HG03103 (cell line): Measurements from ENCODE around the gene ADAMTS8.

Experiments
- ATAC-seq: cut with Tn5 transposase; IDR thresholded peaks from one replicate; pipeline ENCODE4 v1.9.1; 2021; ENCODE audit warnings: low read depth; ENCODE audit not compliant: unreplicated experiment

Gene ADAMTS8

DNA sequence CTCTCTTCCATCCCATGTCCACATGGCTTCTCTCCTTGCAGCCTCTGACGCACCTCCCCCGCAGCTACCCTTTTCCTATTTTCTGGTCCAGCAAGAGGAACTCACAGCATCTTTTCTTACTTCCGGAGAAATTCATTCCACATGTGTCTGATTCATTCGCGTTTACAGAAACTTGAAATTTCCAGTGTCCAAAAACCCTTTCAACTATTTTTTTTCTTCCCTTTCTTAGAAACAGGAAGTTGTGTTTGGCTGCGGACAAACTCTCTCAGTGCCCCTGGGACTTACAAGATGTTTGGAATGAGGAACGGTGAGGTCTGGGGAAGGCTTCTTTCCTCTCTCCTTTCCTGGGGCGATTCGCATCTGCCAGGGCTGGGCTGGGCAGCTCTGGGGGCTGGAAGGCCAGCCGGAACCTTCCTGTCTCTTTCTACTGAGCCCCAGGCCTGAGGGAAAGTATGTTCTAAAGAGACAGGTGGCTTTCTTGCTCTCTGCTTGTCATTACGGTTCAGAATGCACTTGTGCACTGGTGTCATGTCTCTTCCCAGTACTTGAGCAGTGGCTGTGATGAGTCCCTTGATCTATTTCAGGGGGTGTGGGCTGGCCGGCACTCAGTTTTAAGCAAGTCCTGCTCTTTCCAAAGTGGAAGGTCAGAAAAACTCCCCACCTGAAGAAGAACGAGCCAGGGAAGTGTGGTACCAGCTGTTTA is 27.5 kb downstream of the ADAMTS8 start:
- ATAC-seq: no peak

DNA sequence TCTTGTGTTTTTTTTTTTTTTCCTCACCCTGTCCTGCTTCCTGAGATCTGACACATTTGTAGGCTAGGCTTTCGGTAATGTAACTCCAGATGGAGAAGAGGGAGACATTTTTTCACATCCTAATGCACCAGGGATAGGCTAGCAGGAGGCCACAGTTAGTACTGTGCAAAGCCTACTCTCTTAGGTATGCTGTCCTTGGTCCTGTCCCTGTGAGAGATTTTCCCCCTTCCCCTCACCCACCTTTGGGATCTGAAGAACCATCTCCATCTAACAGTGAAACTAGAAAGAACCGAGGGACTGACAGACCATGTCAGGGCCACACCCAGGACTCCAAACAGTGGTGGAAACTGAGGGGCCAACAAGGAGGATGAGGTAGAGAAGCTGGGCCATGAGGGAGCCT is 29.2 kb downstream of the ADAMTS8 start:
- ATAC-seq: no peak

DNA sequence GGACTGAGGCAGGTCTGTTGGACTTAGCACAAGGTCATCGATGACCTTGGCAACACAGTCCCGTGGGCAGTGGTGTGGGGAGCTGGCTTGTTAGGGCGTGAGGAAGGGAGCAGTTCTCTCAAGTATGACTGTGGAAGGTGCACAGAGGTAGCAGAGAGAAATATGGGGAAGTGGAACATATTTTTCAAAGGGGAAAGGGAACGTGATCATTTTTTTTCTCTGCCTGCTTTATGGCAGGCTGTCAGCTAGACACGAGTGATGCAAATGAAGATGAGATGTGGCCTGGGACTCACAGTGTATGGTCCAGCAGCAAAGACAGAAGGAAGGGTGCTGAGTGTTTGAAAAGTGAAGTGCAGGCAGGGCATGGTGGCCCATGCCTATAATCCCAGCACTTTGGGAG is 30.6 kb downstream of the ADAMTS8 start:
- ATAC-seq: no peak

- ATAC-seq: no peak
Observed at GRCh38 chr11:130396965-130397364, 31.4 kb downstream of the ADAMTS8 start.

DNA sequence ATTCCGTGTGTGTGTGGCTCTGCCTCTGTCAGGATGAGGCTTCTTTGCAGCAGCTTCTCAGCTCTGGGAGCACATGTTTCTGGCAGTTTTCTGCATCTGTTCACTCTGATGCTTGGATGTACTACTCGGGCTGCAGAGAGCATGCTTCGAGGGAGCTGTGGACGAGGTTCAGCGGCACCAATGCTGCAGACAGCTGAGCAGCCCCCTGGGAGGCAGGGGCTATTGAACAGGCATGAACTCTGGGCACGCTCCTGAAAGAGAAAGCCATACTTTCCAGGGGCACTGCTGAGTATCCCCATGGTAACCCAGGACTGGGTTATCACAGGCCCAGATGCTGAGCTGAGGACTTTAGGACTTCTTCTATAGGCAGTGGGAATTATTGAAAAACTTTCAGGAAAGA is 33.8 kb downstream of the ADAMTS8 start:
- no peak for ATAC-seq

GRCh38 chr11:130391711-130392110 is 36.7 kb downstream of the ADAMTS8 start:
- ATAC-seq: no peak

DNA sequence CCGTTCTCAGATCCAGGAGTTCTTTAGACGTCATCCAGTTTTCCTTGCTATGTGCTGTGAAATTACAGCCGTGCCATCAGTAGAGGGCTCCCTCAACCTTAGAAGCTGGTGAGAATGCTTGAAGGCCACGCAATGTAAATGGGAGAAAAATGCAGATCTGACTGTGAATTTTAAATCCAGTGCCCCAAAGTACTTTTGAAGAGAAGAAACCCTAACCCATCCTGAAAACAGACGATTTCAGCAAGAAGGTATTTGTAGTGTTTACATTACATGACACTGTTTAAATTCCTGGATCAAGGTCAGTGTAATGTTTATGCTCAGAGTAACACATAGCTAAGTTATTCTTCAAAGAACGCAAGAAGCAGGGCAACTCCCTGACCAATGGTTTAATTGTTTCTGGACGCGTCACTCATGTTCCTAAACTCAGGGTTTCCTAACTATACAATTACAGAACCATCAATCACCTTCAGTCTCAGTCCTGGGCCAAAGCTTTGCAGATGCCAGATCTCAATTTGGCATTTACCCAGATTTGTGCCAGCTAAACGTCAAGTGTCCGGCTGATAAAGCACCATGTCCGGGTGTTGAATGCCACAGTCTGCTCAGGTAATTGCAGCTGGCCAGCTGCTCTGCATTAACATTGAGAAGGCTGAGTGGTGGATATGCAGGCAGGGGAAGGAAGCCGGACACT is 38.2 kb downstream of the ADAMTS8 start:
- no peak for ATAC-seq

DNA sequence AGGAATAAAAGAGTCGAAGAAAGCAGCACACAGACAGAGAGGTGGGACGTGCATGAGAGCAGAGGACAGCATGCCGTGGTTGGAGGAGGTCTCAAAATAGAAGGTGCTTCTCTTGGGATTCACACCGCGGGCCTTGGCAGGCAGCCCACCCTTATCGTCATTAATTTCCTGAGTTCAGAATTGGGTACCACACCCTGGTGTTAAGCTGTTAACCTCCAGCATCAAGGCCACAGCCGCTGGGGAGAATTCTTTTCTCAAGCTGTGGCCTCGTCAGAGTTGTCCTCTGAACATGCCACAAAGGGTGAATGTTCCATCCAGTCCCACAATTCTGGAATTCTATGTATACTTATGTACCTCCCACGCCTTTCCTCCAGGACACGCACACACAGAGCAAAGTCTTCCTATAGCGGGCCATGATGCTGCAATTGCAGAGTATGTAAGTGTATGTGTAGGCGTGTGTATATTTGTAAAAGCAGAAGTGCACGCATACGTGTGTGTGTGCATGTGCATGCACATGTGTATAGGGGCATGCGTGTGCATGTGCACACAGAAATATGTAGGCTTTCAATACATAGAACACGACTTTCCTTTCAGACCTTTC is 39.0 kb downstream of the ADAMTS8 start:
- no peak for ATAC-seq

DNA sequence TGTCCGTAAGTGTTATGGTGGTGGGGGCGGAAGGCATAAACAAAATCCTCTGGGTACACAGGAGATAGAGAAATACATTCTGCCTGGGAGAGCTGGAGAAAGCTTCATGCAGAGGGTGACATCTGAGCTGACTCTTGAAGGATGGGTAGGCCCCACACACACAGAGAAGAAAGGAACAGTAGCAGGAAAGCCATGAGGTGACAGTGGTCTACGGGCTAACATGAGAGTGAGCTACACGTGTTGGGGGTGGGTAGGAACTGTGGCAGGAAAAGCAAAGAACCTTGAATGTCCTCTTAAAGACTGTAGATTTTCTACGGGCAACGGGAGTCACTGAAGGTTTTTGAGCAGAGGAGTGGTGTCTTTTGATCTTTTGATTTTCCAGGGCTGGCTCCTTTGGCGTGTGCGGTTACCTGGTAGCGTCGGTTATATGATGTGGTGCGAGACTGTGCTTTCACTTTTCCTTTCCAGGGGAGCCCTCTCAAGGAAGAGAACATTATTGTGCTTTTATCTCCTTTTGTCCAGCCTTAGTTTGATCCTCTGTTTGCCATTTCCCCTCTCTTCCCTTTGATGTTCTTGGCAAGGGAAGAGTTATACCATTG is 39.7 kb downstream of the ADAMTS8 start:
- ATAC-seq: no peak

GRCh38 chr11:130386056-130386455 is 42.4 kb downstream of the ADAMTS8 start:
- ATAC-seq: no peak

DNA sequence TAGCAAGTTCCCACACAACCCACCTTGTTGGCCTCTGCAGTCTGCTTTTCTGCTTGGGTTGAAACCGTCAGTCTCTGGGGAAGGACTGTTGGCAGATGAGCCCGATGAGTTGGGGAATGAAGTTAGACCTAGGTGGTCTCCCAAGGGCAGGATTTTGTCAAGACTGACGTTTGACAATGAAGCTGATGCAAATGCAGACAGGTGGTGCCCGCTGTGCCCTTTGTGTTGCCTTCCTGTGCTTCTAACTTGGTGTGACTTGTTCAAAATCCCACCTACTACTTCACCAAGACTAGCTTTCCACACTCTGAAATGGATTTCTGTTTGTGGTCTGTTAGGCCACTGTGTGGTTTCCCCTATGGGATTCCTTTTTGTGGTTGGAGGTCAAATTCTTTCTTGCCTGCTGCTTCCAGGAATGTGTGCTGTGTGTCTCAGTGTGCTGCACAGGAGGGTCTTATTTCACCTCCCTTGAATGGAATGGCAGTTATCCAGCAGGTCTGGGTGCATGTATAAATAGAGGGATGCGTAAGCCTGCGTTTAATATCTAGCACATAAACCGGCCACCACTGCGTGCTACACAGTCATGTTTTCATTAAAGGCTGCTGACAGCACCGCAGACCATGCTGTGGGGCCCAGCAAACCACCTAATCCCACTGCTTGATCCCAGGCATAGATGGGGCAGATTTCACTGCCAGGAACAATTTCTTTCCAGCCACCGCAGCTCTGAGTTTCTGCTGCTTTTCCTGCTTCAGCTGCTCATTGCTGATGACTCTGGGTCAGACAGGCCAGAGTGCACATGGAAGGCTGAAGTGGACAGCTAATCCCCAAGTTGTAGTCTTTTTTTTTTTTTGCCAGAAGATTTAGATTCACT is 44.8 kb downstream of the ADAMTS8 start:
- no peak for ATAC-seq

DNA sequence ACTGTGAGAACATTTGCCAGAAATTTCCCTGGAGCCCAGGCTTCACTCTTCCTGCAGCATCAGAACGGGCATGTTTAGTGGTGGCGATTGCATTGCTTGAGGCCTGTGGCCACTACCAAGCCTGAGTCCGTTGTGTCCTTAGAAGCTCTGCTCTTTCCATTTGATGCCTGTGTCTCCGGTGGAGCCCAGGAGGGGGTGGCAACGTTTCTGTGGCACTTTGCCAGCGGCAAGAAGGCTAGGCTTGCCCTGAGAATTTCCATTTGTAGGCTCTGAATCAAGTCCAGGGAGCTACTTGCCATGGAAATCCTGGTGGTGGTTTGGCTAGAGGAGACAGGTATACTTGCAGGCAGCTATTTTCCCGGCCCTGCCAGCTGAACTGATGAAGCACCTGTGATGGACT is 47.1 kb downstream of the ADAMTS8 start:
- no peak for ATAC-seq

GRCh38 chr11:130380778-130381177 is 47.6 kb downstream of the ADAMTS8 start:
- ATAC-seq: no peak

DNA sequence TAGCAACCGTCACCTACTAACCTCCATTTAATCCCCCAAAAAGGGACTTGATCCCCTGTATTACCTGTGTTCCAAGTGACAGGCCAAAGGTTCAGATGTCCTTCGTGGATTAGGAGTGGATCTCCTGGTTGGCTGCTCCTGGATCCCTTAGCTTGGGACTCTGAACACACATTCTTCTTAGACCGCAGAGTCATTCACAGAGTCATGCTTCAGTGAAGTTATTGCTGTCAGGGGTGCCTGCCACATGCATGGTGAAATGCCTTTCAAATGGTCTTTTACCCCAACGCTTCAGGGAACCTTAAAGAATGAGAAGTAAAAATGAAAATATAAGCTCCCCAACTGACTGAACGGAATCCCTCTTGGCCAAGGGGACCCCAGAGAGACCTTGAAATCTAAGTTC is 49.1 kb downstream of the ADAMTS8 start:
- ATAC-seq: no peak

- no peak for ATAC-seq
Observed at GRCh38 chr11:130370845-130371590, 57.4 kb downstream of the ADAMTS8 start.

DNA sequence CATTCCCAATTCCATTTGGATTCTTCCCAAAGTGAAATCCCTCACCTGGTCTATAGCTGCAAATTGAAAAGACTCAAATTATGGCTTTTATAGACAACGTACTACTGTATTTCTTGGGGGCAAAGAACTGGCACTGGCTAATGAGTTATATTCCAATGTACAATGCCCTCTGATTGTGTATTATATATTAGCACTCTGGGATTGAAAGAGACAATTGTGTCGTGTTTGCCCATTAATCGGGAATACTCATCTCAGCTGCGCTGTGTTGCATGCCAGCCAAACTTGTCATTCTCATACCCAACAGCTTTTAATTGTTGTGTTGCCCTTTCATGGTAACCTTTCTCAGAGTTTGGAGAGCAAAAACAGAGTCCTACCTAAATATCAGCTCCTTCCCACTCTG is 58.7 kb downstream of the ADAMTS8 start:
- ATAC-seq: no peak

GRCh38 chr11:130369141-130369691 is 59.2 kb downstream of the ADAMTS8 start:
- no peak for ATAC-seq

GRCh38 chr11:130359419-130359818 is 69.0 kb downstream of the ADAMTS8 start:
- ATAC-seq: no peak

DNA sequence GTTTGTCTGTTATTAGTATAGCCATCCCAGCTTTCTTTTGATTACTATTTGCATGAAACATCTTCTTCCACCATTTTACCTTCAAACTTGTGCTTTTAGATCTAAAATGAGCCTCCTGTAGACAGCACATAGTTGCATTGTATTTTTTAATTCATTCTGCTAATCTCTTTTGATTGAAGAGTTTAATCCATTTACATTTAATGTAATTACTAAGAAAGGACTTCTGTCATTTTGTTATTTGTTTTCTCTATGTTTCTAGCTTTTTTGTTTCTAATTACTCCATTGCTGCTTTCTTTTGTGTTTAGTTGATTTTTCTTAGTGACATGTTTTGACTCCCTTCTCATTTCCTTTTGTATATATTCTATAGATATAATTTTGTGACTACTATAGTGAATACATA is 70.0 kb downstream of the ADAMTS8 start:
- no peak for ATAC-seq
